ENCODE measurements around the gene DOCK2. TPM values are rescaled to one million over a fixed set of nuclear protein-coding genes. Genes with fewer than 3 reads are reported as not detected.

Gene DOCK2
- total RNA-seq, 1 experiment from 2014 or later, result 0.26 TPM

- no peaks in the 10 kb centered on the region for H3K27me3 ChIP-seq (ENCODE audit: low read length)
- H3K4me1 ChIP-seq (ENCODE audit: insufficient read depth, low read length), result no peaks in the 10 kb centered on the region
- no peak overlapping the region for H3K27ac ChIP-seq (ENCODE audit: low read length)
- H3K4me2 ChIP-seq (ENCODE audit: low read length), result no peak overlapping the region
- no peaks in the 10 kb centered on the region for H3K79me2 ChIP-seq (ENCODE audit: low read length)
- no TSS peak for BruUV-seq (replicated peaks)
- ATAC-seq (no peak), DNase-seq (no peak)
- H3K4me3 ChIP-seq (ENCODE audit: low read length), result no peak overlapping the region
- H3K9me3 ChIP-seq (ENCODE audit: low read length), result no peaks in the 10 kb centered on the region
- H3K9me2 ChIP-seq (replicated peaks; ENCODE audit: low read length), result no peaks in the 10 kb centered on the region
- intact Hi-C loops (cut with micrococcal nuclease), result no loop called here
- ChIA-PET POLR2A (ENCODE audit: unreplicated experiment) (no interaction called here), CTCF (no interaction called here)
- H3K9ac ChIP-seq (ENCODE audit: low read length), result no peak overlapping the region
- no peaks in the 10 kb centered on the region for H3F3A ChIP-seq (ENCODE audit: low read length, unreplicated experiment)
- no peak for TF ChIP-seq EZH2 (IDR thresholded peaks at IDR 0.05; ENCODE audit: low read length, unreplicated experiment)
- no peak for TF ChIP-seq EZH2phosphoT487 (IDR thresholded peaks at IDR 0.05; ENCODE audit: borderline replicate concordance, low read length)
- TF ChIP-seq, protein P1, sequence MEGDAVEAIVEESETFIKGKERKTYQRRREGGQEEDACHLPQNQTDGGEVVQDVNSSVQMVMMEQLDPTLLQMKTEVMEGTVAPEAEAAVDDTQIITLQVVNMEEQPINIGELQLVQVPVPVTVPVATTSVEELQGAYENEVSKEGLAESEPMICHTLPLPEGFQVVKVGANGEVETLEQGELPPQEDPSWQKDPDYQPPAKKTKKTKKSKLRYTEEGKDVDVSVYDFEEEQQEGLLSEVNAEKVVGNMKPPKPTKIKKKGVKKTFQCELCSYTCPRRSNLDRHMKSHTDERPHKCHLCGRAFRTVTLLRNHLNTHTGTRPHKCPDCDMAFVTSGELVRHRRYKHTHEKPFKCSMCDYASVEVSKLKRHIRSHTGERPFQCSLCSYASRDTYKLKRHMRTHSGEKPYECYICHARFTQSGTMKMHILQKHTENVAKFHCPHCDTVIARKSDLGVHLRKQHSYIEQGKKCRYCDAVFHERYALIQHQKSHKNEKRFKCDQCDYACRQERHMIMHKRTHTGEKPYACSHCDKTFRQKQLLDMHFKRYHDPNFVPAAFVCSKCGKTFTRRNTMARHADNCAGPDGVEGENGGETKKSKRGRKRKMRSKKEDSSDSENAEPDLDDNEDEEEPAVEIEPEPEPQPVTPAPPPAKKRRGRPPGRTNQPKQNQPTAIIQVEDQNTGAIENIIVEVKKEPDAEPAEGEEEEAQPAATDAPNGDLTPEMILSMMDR (conservative IDR thresholded peaks at IDR 0.05; ENCODE audit: low read depth, low read length), result no peak
- no peak overlapping the region for H2AFZ ChIP-seq (ENCODE audit: low read length)
- H3K36me3 ChIP-seq (ENCODE audit: low read depth, low read length), result no peaks in the 10 kb centered on the region
- H4K20me1 ChIP-seq (ENCODE audit: low read length), result no peaks in the 10 kb centered on the region
Observed at GRCh38 chr5:169809281-169809680, 172.2 kb downstream of the DOCK2 start.

DNA sequence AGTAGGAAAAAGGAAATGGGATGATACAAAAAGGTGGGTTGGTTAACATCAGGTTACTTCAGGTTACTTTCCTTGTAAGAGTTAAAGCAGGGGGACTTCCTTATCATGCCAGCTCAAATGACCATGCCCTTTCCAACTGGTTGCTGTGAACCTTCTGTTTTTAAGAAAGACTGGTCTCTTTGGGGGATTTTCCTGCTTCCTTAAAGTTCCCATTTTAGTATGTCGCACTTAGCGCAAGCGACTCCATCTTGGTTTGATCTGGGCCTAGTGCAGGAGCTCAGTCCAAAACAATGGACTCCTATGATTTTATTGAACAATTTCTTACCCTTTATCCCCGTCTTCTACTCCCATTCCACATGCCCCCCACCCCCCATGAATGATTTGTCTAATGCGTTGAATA is 173.4 kb downstream of the DOCK2 start:
- no peaks in the 10 kb centered on the region for H3K9me3 ChIP-seq (ENCODE audit: low read length)

DNA sequence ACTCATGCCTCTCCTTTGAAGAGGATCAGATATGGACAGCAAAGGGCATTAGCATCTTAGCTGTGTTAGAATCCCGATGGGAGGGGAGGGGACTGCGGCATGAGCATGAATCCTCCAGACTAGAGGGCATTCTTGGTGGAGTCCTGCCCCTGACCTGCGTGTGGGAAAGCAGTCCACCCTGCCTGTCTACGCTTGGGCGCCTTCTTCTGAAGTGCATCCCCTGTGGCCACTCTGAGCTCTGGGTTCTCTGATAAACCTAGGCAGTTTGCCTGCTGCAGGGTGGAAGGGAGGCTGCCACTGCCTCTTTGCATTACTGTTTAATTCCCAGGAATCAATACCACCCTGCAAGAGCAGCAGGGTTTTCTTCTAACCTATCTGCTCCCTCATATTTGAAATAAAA is 173.9 kb downstream of the DOCK2 start:
- Histone ChIP-seq H4K20me1 (ENCODE audit: low read length) (no peaks in the 10 kb centered on the region), H3K27me3 (ENCODE audit: low read length) (no peaks in the 10 kb centered on the region), H3K27ac (ENCODE audit: low read length) (no peak overlapping the region), H3K9ac (ENCODE audit: low read length) (no peak overlapping the region), H2AFZ (ENCODE audit: low read length) (no peak overlapping the region), H3K4me1 (ENCODE audit: insufficient read depth, low read length) (no peaks in the 10 kb centered on the region), H3K79me2 (ENCODE audit: low read length) (no peaks in the 10 kb centered on the region), H3K4me3 (ENCODE audit: low read length) (no peak overlapping the region), H3K36me3 (ENCODE audit: low read depth, low read length) (no peaks in the 10 kb centered on the region), H3K9me3 (ENCODE audit: low read length) (no peaks in the 10 kb centered on the region), H3F3A (ENCODE audit: low read length, unreplicated experiment) (no peaks in the 10 kb centered on the region), H3K4me2 (ENCODE audit: low read length) (no peak overlapping the region), H3K9me2 (replicated peaks; ENCODE audit: low read length) (no peaks in the 10 kb centered on the region)
- no TSS peak for BruUV-seq (replicated peaks)
- POLR2A ChIA-PET (ENCODE audit: unreplicated experiment), result no interaction called here
- no peak for DNase-seq
- intact Hi-C loops (cut with micrococcal nuclease), result no loop called here
- ATAC-seq, result no peak
- CTCF ChIA-PET, result no interaction called here
- TF ChIP-seq EZH2 (IDR thresholded peaks at IDR 0.05; ENCODE audit: low read length, unreplicated experiment) (no peak), EZH2phosphoT487 (IDR thresholded peaks at IDR 0.05; ENCODE audit: borderline replicate concordance, low read length) (no peak)
- TF ChIP-seq, protein P1 (conservative IDR thresholded peaks at IDR 0.05; ENCODE audit: low read depth, low read length), result no peak

More for the DNA sequence above, 173.4 kb downstream of the DOCK2 start:
- Histone ChIP-seq H3K79me2 (ENCODE audit: low read length) (no peaks in the 10 kb centered on the region), H3K27ac (ENCODE audit: low read length) (no peak overlapping the region), H3K9me2 (replicated peaks; ENCODE audit: low read length) (no peaks in the 10 kb centered on the region), H3K4me3 (ENCODE audit: low read length) (no peak overlapping the region), H3K36me3 (ENCODE audit: low read depth, low read length) (no peaks in the 10 kb centered on the region), H3K27me3 (ENCODE audit: low read length) (no peaks in the 10 kb centered on the region), H3F3A (ENCODE audit: low read length, unreplicated experiment) (no peaks in the 10 kb centered on the region), H3K4me2 (ENCODE audit: low read length) (no peak overlapping the region), H2AFZ (ENCODE audit: low read length) (no peak overlapping the region), H4K20me1 (ENCODE audit: low read length) (no peaks in the 10 kb centered on the region), H3K4me1 (ENCODE audit: insufficient read depth, low read length) (no peaks in the 10 kb centered on the region), H3K9ac (ENCODE audit: low read length) (no peak overlapping the region)
- CTCF ChIA-PET, result no interaction called here
- POLR2A ChIA-PET (ENCODE audit: unreplicated experiment), result no interaction called here
- no peak for DNase-seq
- TF ChIP-seq EZH2phosphoT487 (IDR thresholded peaks at IDR 0.05; ENCODE audit: borderline replicate concordance, low read length) (no peak), EZH2 (IDR thresholded peaks at IDR 0.05; ENCODE audit: low read length, unreplicated experiment) (no peak)
- TF ChIP-seq, protein P1 (conservative IDR thresholded peaks at IDR 0.05; ENCODE audit: low read depth, low read length), result no peak
- ATAC-seq, result no peak
- no TSS peak for BruUV-seq (replicated peaks)
- intact Hi-C loops (cut with micrococcal nuclease), result no loop called here

All from PC-3 (cell line).